ENCODE results near the gene POGLUT2. TPM values are rescaled to one million over a fixed set of nuclear protein-coding genes. Genes with fewer than 3 reads are reported as not detected.
"Not testable (repeated sequence)": the region's sequence is repeated elsewhere in the genome, so short reads cannot be mapped to it uniquely, and the experiment has no call there.

POGLUT2 gene
- polyA plus RNA-seq, 1 donor (not counting 4 experiments of a cell fraction or from before 2014, with no cell fraction given): 8.8 TPM

DNA sequence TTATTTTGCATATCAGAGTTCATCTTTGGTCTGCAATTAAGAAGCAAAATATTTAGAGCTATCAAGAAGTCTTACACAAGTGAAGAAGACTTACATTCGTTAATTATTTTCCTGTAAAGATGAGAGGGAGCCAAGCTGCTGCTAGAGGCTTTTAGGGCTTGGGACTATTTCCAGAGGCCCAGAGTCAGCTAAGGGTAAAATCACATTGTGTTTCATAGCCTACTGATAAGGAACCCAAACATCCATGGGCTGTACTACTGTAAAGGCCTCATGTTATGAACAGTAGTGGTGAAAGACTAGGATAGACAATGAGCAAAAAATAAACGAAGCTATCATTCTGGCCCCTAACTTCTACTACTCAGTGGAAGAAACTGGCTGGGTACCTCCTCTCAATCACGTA lies 14.3 kb downstream of the POGLUT2 start:
- no peaks in the 10 kb centered on the region for H3K9me3 ChIP-seq (ENCODE audit: control insufficient read depth, low read depth, low read length)
- no peak overlapping the region for H3K4me3 ChIP-seq (ENCODE audit: control insufficient read depth in 2 of 3, extremely low read depth in 1 of 3, insufficient read depth in 2 of 3, low read depth in 1 of 3, low read length in 3 of 3)
- peaks cover 5 to 7% of the 10 kb centered on the region in 2 experiments for H3K36me3 ChIP-seq (ENCODE audit: control insufficient read depth in 2 of 2, extremely low read depth in 1 of 2, insufficient read depth in 2 of 2, low read length in 2 of 2)
- no peaks in the 10 kb centered on the region for H3K27me3 ChIP-seq (ENCODE audit: control insufficient read depth, extremely low read depth, insufficient read depth, low read length)
- no peaks in the 10 kb centered on the region for H3K9me1 ChIP-seq (ENCODE audit: control insufficient read depth, extremely low read depth, insufficient read depth, low read length)
- H4K20me1 ChIP-seq (ENCODE audit: control insufficient read depth, extremely low read depth, insufficient read depth, low read length): no peaks in the 10 kb centered on the region
- H3K27ac ChIP-seq (ENCODE audit: control insufficient read depth, insufficient read depth, low read length): no peak overlapping the region
- no peak for FAIRE-seq
- no peaks in the 10 kb centered on the region for H3K4me1 ChIP-seq (ENCODE audit: control insufficient read depth, extremely low read depth, insufficient read depth, low read length)
- no peak overlapping the region for H2AFZ ChIP-seq (ENCODE audit: control insufficient read depth, low read length)
- TF ChIP-seq, protein P1, sequence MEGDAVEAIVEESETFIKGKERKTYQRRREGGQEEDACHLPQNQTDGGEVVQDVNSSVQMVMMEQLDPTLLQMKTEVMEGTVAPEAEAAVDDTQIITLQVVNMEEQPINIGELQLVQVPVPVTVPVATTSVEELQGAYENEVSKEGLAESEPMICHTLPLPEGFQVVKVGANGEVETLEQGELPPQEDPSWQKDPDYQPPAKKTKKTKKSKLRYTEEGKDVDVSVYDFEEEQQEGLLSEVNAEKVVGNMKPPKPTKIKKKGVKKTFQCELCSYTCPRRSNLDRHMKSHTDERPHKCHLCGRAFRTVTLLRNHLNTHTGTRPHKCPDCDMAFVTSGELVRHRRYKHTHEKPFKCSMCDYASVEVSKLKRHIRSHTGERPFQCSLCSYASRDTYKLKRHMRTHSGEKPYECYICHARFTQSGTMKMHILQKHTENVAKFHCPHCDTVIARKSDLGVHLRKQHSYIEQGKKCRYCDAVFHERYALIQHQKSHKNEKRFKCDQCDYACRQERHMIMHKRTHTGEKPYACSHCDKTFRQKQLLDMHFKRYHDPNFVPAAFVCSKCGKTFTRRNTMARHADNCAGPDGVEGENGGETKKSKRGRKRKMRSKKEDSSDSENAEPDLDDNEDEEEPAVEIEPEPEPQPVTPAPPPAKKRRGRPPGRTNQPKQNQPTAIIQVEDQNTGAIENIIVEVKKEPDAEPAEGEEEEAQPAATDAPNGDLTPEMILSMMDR (optimal IDR thresholded peaks at IDR 0.05 in 1 of 3, IDR thresholded peaks at IDR 0.05 in 1 of 3, conservative IDR thresholded peaks at IDR 0.05 in 1 of 3; ENCODE audit: extremely low read depth in 1 of 3, insufficient read depth in 2 of 3, low read length in 3 of 3): no peak
- no peaks in the 10 kb centered on the region for H3K79me2 ChIP-seq (ENCODE audit: control insufficient read depth, insufficient read depth, low read length)
- no peak overlapping the region for H3K4me2 ChIP-seq (ENCODE audit: control insufficient read depth, extremely low read depth, insufficient read depth, low read depth, low read length)
- dilution Hi-C loops (cut with MboI; ENCODE audit: extremely low pct_ligation_motif_present, low sequenced_read_pairs): no loop called here
- no peak for DNase-seq (ENCODE audit: low read depth, low spot score)
- no peak overlapping the region for H3K9ac ChIP-seq (ENCODE audit: control insufficient read depth, extremely low read depth, insufficient read depth, low read length)

DNA sequence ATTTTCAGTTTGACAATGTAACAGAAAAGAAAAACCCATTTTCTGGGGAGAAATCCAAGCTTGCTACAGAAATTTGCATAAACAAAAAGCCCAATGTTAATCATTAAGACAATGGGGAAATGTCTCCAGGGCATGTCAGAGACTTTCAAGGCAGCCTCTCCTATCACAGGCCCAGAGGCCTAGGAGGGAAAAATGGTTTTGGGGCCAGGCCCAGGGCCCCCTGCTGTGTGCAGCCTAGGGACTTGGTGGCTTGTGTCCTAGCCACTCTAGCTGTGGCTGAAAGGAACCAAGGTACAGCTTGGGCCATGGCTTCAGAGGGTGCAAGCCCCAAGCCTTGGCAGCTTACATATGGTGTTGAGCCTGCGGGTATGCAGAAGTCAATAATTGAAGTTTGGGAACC lies 17.2 kb downstream of the POGLUT2 start:
- H3K9me1 ChIP-seq (ENCODE audit: control insufficient read depth, extremely low read depth, insufficient read depth, low read length): no peaks in the 10 kb centered on the region

DNA sequence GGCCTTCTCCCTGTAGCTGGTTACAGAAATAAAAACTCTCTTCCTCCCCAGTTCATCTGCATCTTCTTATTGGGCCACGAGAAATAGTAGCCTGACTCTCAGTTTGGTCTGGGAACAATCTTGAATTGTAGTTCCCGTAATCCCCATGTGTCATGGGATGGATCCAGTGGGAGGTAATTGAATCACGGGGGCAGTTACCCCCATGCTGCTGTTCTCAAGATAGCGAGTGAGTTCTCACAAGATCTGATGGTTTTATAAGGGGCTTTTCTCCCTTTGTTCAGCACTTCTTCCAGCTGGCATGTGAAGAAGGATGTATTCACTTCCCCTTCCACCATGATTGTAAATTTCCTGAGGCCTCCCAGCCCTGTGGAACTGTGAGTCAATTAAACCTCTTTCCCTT lies 18.1 kb downstream of the POGLUT2 start:
- H2AFZ ChIP-seq (ENCODE audit: control insufficient read depth, low read length); H3K4me1 ChIP-seq (ENCODE audit: control insufficient read depth, extremely low read depth, insufficient read depth, low read length); FAIRE-seq; H4K20me1 ChIP-seq (ENCODE audit: control insufficient read depth, extremely low read depth, insufficient read depth, low read length); H3K9ac ChIP-seq (ENCODE audit: control insufficient read depth, extremely low read depth, insufficient read depth, low read length); H3K27ac ChIP-seq (ENCODE audit: control insufficient read depth, insufficient read depth, low read length); H3K9me1 ChIP-seq (ENCODE audit: control insufficient read depth, extremely low read depth, insufficient read depth, low read length); H3K27me3 ChIP-seq (ENCODE audit: control insufficient read depth, extremely low read depth, insufficient read depth, low read length); H3K79me2 ChIP-seq (ENCODE audit: control insufficient read depth, insufficient read depth, low read length); H3K36me3 ChIP-seq (ENCODE audit: control insufficient read depth in 2 of 2, extremely low read depth in 1 of 2, insufficient read depth in 2 of 2, low read length in 2 of 2); H3K9me3 ChIP-seq (ENCODE audit: control insufficient read depth, low read depth, low read length); H3K4me2 ChIP-seq (ENCODE audit: control insufficient read depth, extremely low read depth, insufficient read depth, low read depth, low read length); dilution Hi-C loops (cut with MboI; ENCODE audit: extremely low pct_ligation_motif_present, low sequenced_read_pairs); H3K4me3 ChIP-seq (ENCODE audit: control insufficient read depth in 2 of 3, extremely low read depth in 1 of 3, insufficient read depth in 2 of 3, low read depth in 1 of 3, low read length in 3 of 3); DNase-seq (ENCODE audit: low read depth, low spot score): not testable (repeated sequence)

More for the DNA sequence above, 17.2 kb downstream of the POGLUT2 start:
- Histone ChIP-seq H3K79me2 (ENCODE audit: control insufficient read depth, insufficient read depth, low read length) (no peaks in the 10 kb centered on the region), H4K20me1 (ENCODE audit: control insufficient read depth, extremely low read depth, insufficient read depth, low read length) (no peaks in the 10 kb centered on the region), H3K4me2 (ENCODE audit: control insufficient read depth, extremely low read depth, insufficient read depth, low read depth, low read length) (no peak overlapping the region), H3K27ac (ENCODE audit: control insufficient read depth, insufficient read depth, low read length) (no peak overlapping the region), H3K36me3 (ENCODE audit: control insufficient read depth in 2 of 2, extremely low read depth in 1 of 2, insufficient read depth in 2 of 2, low read length in 2 of 2) (peaks cover 0 to 3% of the 10 kb centered on the region in 2 experiments), H3K4me1 (ENCODE audit: control insufficient read depth, extremely low read depth, insufficient read depth, low read length) (no peaks in the 10 kb centered on the region), H3K9me3 (ENCODE audit: control insufficient read depth, low read depth, low read length) (no peaks in the 10 kb centered on the region), H3K9ac (ENCODE audit: control insufficient read depth, extremely low read depth, insufficient read depth, low read length) (no peak overlapping the region), H3K27me3 (ENCODE audit: control insufficient read depth, extremely low read depth, insufficient read depth, low read length) (no peaks in the 10 kb centered on the region), H2AFZ (ENCODE audit: control insufficient read depth, low read length) (no peak overlapping the region), H3K4me3 (ENCODE audit: control insufficient read depth in 2 of 3, extremely low read depth in 1 of 3, insufficient read depth in 2 of 3, low read depth in 1 of 3, low read length in 3 of 3) (no peak overlapping the region)
- TF ChIP-seq, protein P1 (optimal IDR thresholded peaks at IDR 0.05 in 1 of 3, IDR thresholded peaks at IDR 0.05 in 1 of 3, conservative IDR thresholded peaks at IDR 0.05 in 1 of 3; ENCODE audit: extremely low read depth in 1 of 3, insufficient read depth in 2 of 3, low read length in 3 of 3): no peak
- no peak for TF ChIP-seq EZH2 (IDR thresholded peaks at IDR 0.05; ENCODE audit: low read length)
- FAIRE-seq: no peak
- no peak for DNase-seq (ENCODE audit: low read depth, low spot score)
- dilution Hi-C loops (cut with MboI; ENCODE audit: extremely low pct_ligation_motif_present, low sequenced_read_pairs): no loop called here

Measured in keratinocyte (primary cell).